ENCODE results near the gene MEF2C.
A peak's percentile ranks its signal among the peaks of the same experiment; 100 is the strongest.
"Not testable (repeated sequence)": the region's sequence is repeated elsewhere in the genome, so short reads cannot be mapped to it uniquely, and the experiment has no call there.

Gene MEF2C

GRCh38 chr5:88803309-88803708 lies 79.7 kb downstream of the MEF2C start:
- no peak for DNase-seq (ENCODE audit: low spot score)

GRCh38 chr5:88799938-88800535 lies 82.9 kb downstream of the MEF2C start:
- no peak for DNase-seq (ENCODE audit: low spot score)

GRCh38 chr5:88798933-88799332 lies 84.1 kb downstream of the MEF2C start:
- not testable (repeated sequence) for DNase-seq (ENCODE audit: low spot score)

GRCh38 chr5:88793797-88794196 lies 89.2 kb downstream of the MEF2C start:
- not testable (repeated sequence) for DNase-seq (ENCODE audit: low spot score)

- no peak for DNase-seq (ENCODE audit: low spot score)
Measured at GRCh38 chr5:88792144-88792840, 90.7 kb downstream of the MEF2C start.

GRCh38 chr5:88787856-88788255 lies 95.1 kb downstream of the MEF2C start:
- DNase-seq (ENCODE audit: low spot score), result no peak

GRCh38 chr5:88786789-88787188 lies 96.2 kb downstream of the MEF2C start:
- DNase-seq (ENCODE audit: low spot score), result no peak

GRCh38 chr5:88785746-88786565 lies 97.0 kb downstream of the MEF2C start:
- peak; percentile 42 for DNase-seq (ENCODE audit: low spot score)

GRCh38 chr5:88782571-88782970 lies 100.4 kb downstream of the MEF2C start:
- no peak for DNase-seq (ENCODE audit: low spot score)

- DNase-seq (ENCODE audit: low spot score), result no peak
Measured at GRCh38 chr5:88780736-88781135, 102.2 kb downstream of the MEF2C start.

- DNase-seq (ENCODE audit: low spot score), result peak; percentile 28
Measured at GRCh38 chr5:88778736-88779135, 104.2 kb downstream of the MEF2C start.

GRCh38 chr5:88776692-88777091 lies 106.3 kb downstream of the MEF2C start:
- no peak for DNase-seq (ENCODE audit: low spot score)

GRCh38 chr5:88772831-88773230 lies 110.2 kb downstream of the MEF2C start:
- DNase-seq (ENCODE audit: low spot score), result no peak

GRCh38 chr5:88772047-88772446 lies 110.9 kb downstream of the MEF2C start:
- no peak for DNase-seq (ENCODE audit: low spot score)

- no peak for DNase-seq (ENCODE audit: low spot score)
Measured at GRCh38 chr5:88770276-88771257, 112.4 kb downstream of the MEF2C start.

GRCh38 chr5:88769165-88769564 lies 113.8 kb downstream of the MEF2C start:
- no peak for DNase-seq (ENCODE audit: low spot score)

GRCh38 chr5:88768411-88768810 lies 114.6 kb downstream of the MEF2C start:
- DNase-seq (ENCODE audit: low spot score), result no peak

GRCh38 chr5:88765798-88766197 lies 117.2 kb downstream of the MEF2C start:
- no peak for DNase-seq (ENCODE audit: low spot score)

- no peak for DNase-seq (ENCODE audit: low spot score)
Measured at GRCh38 chr5:88765171-88765570, 117.8 kb downstream of the MEF2C start.

- no peak for DNase-seq (ENCODE audit: low spot score)
Measured at GRCh38 chr5:88761939-88762338, 121.0 kb downstream of the MEF2C start.

- no peak for DNase-seq (ENCODE audit: low spot score)
Measured at GRCh38 chr5:88761269-88761850, 121.6 kb downstream of the MEF2C start.

All from globus pallidus (tissue), 1 donor.